Activated CD4-positive, alpha-beta memory T cell treated with anti-CD3 and anti-CD28 coated beads, Interleukin-2, amount 10 ng/mL, durations not matched to agents 7 days and 5 days (primary cell): ENCODE data around the gene PAPOLA. TPM values are rescaled to one million over a fixed set of nuclear protein-coding genes. Genes with fewer than 3 reads are reported as not detected.
"Not testable (repeated sequence)": the region's sequence is repeated elsewhere in the genome, so short reads cannot be mapped to it uniquely, and the experiment has no call there.

Source experiments
- CTCF ChIA-PET: fragments of 350-600 bp; sonication (Branson Sonifier 250); formaldehyde crosslinking; loops from one replicate; lab custom pipeline; 2021; ENCODE audit warnings: antibody characterized with exemption, inconsistent platforms; lab: Charles Lee
- POLR2A ChIA-PET: fragments of 350-600 bp; sonication (Branson Sonifier 250); formaldehyde crosslinking; loops from one replicate; lab custom pipeline; 2021; ENCODE audit warnings: antibody characterized with exemption; lab: Charles Lee
- DNase-seq: peaks from one replicate; pipeline ENCODE4 v3.0.0-alpha.2; 2020
- H3K27ac Mint-ChIP-seq: one replicate; pipeline ENCODE4 v1.8.0; 2021; ENCODE audit warnings: mild to moderate bottlenecking, mixed read lengths
- H3K27me3 Mint-ChIP-seq: one replicate; pipeline ENCODE4 v1.8.0; 2021; ENCODE audit warnings: mixed read lengths
- H3K36me3 Mint-ChIP-seq: one replicate; pipeline ENCODE4 v1.8.0; 2021; ENCODE audit warnings: low read depth, mixed read lengths
- H3K4me1 Mint-ChIP-seq: one replicate; pipeline ENCODE4 v1.8.0; 2021; ENCODE audit warnings: mixed read lengths
- H3K4me3 Mint-ChIP-seq: one replicate; pipeline ENCODE4 v1.8.0; 2021; ENCODE audit warnings: mild to moderate bottlenecking, mixed read lengths
- H3K9me3 Mint-ChIP-seq: one replicate; pipeline ENCODE4 v1.8.0; 2021; ENCODE audit warnings: mixed read lengths
- total RNA-seq, 2 experiments: library from RNA; stranded (reverse); gene quantifications; one replicate each; pipeline ENCODE4 v1.2.3, GENCODE V29; 2021

The PAPOLA gene
- total RNA-seq, 2 experiments from 2014 or later: 164 to 173 TPM

- Mint-ChIP-seq H3K4me3 (no peak overlapping the region), H3K27me3 (peaks cover 10% of the 10 kb centered on the region), H3K9me3 (no peaks in the 10 kb centered on the region), H3K27ac (no peak overlapping the region), H3K36me3 (no peaks in the 10 kb centered on the region), H3K4me1 (no peaks in the 10 kb centered on the region)
- ChIA-PET POLR2A (no interaction called here), CTCF (no interaction called here)
- no peak for DNase-seq
These were observed 19.2 kb upstream of the PAPOLA start for GRCh38 chr14:96482986-96483385.

GRCh38 chr14:96484399-96484798 lies 17.8 kb upstream of the PAPOLA start:
- ChIA-PET POLR2A (no interaction called here), CTCF (no interaction called here)
- no peak for DNase-seq
- Mint-ChIP-seq H3K4me3 (no peak overlapping the region), H3K4me1 (no peaks in the 10 kb centered on the region), H3K27me3 (peaks cover 14% of the 10 kb centered on the region), H3K36me3 (no peaks in the 10 kb centered on the region), H3K9me3 (no peaks in the 10 kb centered on the region), H3K27ac (no peak overlapping the region)

GRCh38 chr14:96486705-96487104 lies 15.5 kb upstream of the PAPOLA start:
- no peak for DNase-seq
- Mint-ChIP-seq H3K27ac (no peak overlapping the region), H3K4me3 (no peak overlapping the region), H3K27me3 (peaks cover 20% of the 10 kb centered on the region), H3K36me3 (no peaks in the 10 kb centered on the region), H3K9me3 (no peaks in the 10 kb centered on the region), H3K4me1 (no peaks in the 10 kb centered on the region)
- ChIA-PET POLR2A (no interaction called here), CTCF (no interaction called here)

- Mint-ChIP-seq H3K4me1 (no peaks in the 10 kb centered on the region), H3K27ac (no peak overlapping the region), H3K36me3 (no peaks in the 10 kb centered on the region), H3K27me3 (peaks cover 26% of the 10 kb centered on the region), H3K9me3 (no peaks in the 10 kb centered on the region), H3K4me3 (no peak overlapping the region)
- ChIA-PET CTCF (no interaction called here), POLR2A (no interaction called here)
- DNase-seq: no peak
These were observed 12.9 kb upstream of the PAPOLA start for GRCh38 chr14:96489327-96489726.

- Mint-ChIP-seq H3K4me1 (peaks cover 9% of the 10 kb centered on the region), H3K27me3 (peaks cover 37% of the 10 kb centered on the region), H3K36me3 (no peaks in the 10 kb centered on the region), H3K27ac (no peak overlapping the region), H3K4me3 (no peak overlapping the region), H3K9me3 (no peaks in the 10 kb centered on the region)
- ChIA-PET POLR2A (no interaction called here), CTCF (no interaction called here)
- no peak for DNase-seq
These were observed 9.0 kb upstream of the PAPOLA start for GRCh38 chr14:96493178-96493577.

- H3K4me1 Mint-ChIP-seq: peaks cover 9% of the 10 kb centered on the region
- H3K27ac Mint-ChIP-seq: no peak overlapping the region
- ChIA-PET CTCF (no interaction called here), POLR2A (no interaction called here)
- no peak overlapping the region for H3K4me3 Mint-ChIP-seq
- no peaks in the 10 kb centered on the region for H3K36me3 Mint-ChIP-seq
- no peak for DNase-seq
- peaks cover 36% of the 10 kb centered on the region for H3K27me3 Mint-ChIP-seq
- H3K9me3 Mint-ChIP-seq: no peaks in the 10 kb centered on the region
These were observed 7.9 kb upstream of the PAPOLA start for GRCh38 chr14:96494331-96494730.

- Mint-ChIP-seq H3K27me3 (peaks cover 33% of the 10 kb centered on the region), H3K36me3 (peaks cover under 1% of the 10 kb centered on the region), H3K4me1 (peaks cover 19% of the 10 kb centered on the region), H3K27ac (no peak overlapping the region), H3K9me3 (no peaks in the 10 kb centered on the region), H3K4me3 (no peak overlapping the region)
- CTCF ChIA-PET: no interaction called here
- POLR2A ChIA-PET: no interaction called here
- no peak for DNase-seq
These were observed 5.1 kb upstream of the PAPOLA start for GRCh38 chr14:96497087-96497486.

- no peaks in the 10 kb centered on the region for H3K9me3 Mint-ChIP-seq
- H3K27ac Mint-ChIP-seq: no peak overlapping the region
- H3K27me3 Mint-ChIP-seq: peaks cover 28% of the 10 kb centered on the region
- ChIA-PET POLR2A (no interaction called here), CTCF (no interaction called here)
- H3K4me1 Mint-ChIP-seq: peaks cover 21% of the 10 kb centered on the region
- H3K4me3 Mint-ChIP-seq: no peak overlapping the region
- peaks cover 3% of the 10 kb centered on the region for H3K36me3 Mint-ChIP-seq
- DNase-seq: no peak
These were observed 4.6 kb upstream of the PAPOLA start for GRCh38 chr14:96497586-96497985.

GRCh38 chr14:96501217-96501739 lies 904 bp upstream of the PAPOLA start:
- H3K4me3 Mint-ChIP-seq: peak overlapping the region; percentile 96
- ChIA-PET CTCF (interaction anchor here (0.6 to 0.7 kb wide), 2 partner anchors 25 to 109 kb away, joined by 3 read pairs; no protein-coding TSS in a partner anchor), POLR2A (interaction anchor here (0.8 to 1.2 kb wide), 2 partner anchors 9 to 16 kb away, joined by 4 to 5 read pairs; no protein-coding TSS in a partner anchor)
- H3K4me1 Mint-ChIP-seq: peaks cover 50% of the 10 kb centered on the region
- H3K9me3 Mint-ChIP-seq: no peaks in the 10 kb centered on the region
- DNase-seq: no peak
- peaks cover 9% of the 10 kb centered on the region for H3K27me3 Mint-ChIP-seq
- peaks cover 31% of the 10 kb centered on the region for H3K36me3 Mint-ChIP-seq
- H3K27ac Mint-ChIP-seq: peak overlapping the region; percentile 91

GRCh38 chr14:96502621-96503305 lies 581 bp downstream of the PAPOLA start:
- Mint-ChIP-seq H3K9me3 (no peaks in the 10 kb centered on the region), H3K4me3 (peak overlapping the region; percentile 96), H3K36me3 (peaks cover 32% of the 10 kb centered on the region), H3K27me3 (peaks cover 9% of the 10 kb centered on the region), H3K27ac (peak overlapping the region; percentile 91), H3K4me1 (peaks cover 47% of the 10 kb centered on the region)
- peak; percentile 34 for DNase-seq
- POLR2A ChIA-PET: interaction anchor here (0.6 to 1.5 kb wide), 6 partner anchors 9 to 295 kb away, joined by 3 to 5 read pairs (median 4); partner anchors contain the start of gene VRK1
- CTCF ChIA-PET: no interaction called here

- peaks cover 5% of the 10 kb centered on the region for H3K27me3 Mint-ChIP-seq
- H3K4me1 Mint-ChIP-seq: peaks cover 49% of the 10 kb centered on the region
- DNase-seq: no peak
- CTCF ChIA-PET: no interaction called here
- H3K27ac Mint-ChIP-seq: peak overlapping the region; percentile 91
- POLR2A ChIA-PET: interaction anchor here (0.6 to 1.5 kb wide), 6 partner anchors 8 to 294 kb away, joined by 3 to 5 read pairs (median 4); partner anchors contain the start of gene VRK1
- H3K4me3 Mint-ChIP-seq: peak overlapping the region; percentile 96
- H3K36me3 Mint-ChIP-seq: peaks cover 32% of the 10 kb centered on the region
- no peaks in the 10 kb centered on the region for H3K9me3 Mint-ChIP-seq
These were observed 1.1 kb downstream of the PAPOLA start for GRCh38 chr14:96503306-96503679.

- H3K27me3 Mint-ChIP-seq, H3K9me3 Mint-ChIP-seq, H3K27ac Mint-ChIP-seq, DNase-seq: not testable (repeated sequence)
- ChIA-PET CTCF (interaction anchor here (0.9 kb wide), 1 partner anchor 13 kb away, joined by 3 read pairs; no protein-coding TSS in a partner anchor), POLR2A (interaction anchor here (1.0 to 1.1 kb wide), 2 partner anchors 11 to 27 kb away, joined by 3 to 4 read pairs; no protein-coding TSS in a partner anchor)
- Mint-ChIP-seq H3K4me1 (peaks cover 57% of the 10 kb centered on the region), H3K4me3 (peak overlapping the region; percentile 96), H3K36me3 (peaks cover 35% of the 10 kb centered on the region)
These were observed 2.2 kb downstream of the PAPOLA start for GRCh38 chr14:96504353-96504752.

- Mint-ChIP-seq H3K27ac (no peak overlapping the region), H3K9me3 (no peaks in the 10 kb centered on the region), H3K4me1 (peaks cover 58% of the 10 kb centered on the region), H3K4me3 (no peak overlapping the region), H3K27me3 (no peaks in the 10 kb centered on the region), H3K36me3 (peaks cover 34% of the 10 kb centered on the region)
- no peak for DNase-seq
- ChIA-PET POLR2A (no interaction called here), CTCF (no interaction called here)
These were observed 5.5 kb downstream of the PAPOLA start for GRCh38 chr14:96507723-96508122.
